GM12874 (cell line): ENCODE results near the gene CDH22.

Experiments
- CTCF ChIP-seq: IDR thresholded peaks from 2 replicates; pipeline ENCODE4 v1.5.1; 2011; ENCODE audit warnings: low read depth, mild to moderate bottlenecking, control low read depth, low read length, moderate library complexity; ENCODE audit not compliant: insufficient read depth

CDH22 gene

GRCh38 chr20:46220455-46221207, 87.7 kb downstream of the CDH22 start:
- no peak for TF ChIP-seq CTCF

- no peak for TF ChIP-seq CTCF
Observed at GRCh38 chr20:46219920-46220319, 88.4 kb downstream of the CDH22 start.

GRCh38 chr20:46219190-46219589, 89.1 kb downstream of the CDH22 start:
- no peak for TF ChIP-seq CTCF

GRCh38 chr20:46218656-46219055, 89.6 kb downstream of the CDH22 start:
- TF ChIP-seq CTCF = no peak

- TF ChIP-seq CTCF = no peak
Observed at GRCh38 chr20:46217583-46217982, 90.7 kb downstream of the CDH22 start.

GRCh38 chr20:46216770-46217464, 91.4 kb downstream of the CDH22 start:
- no peak for TF ChIP-seq CTCF

GRCh38 chr20:46215913-46216707, 92.2 kb downstream of the CDH22 start:
- no peak for TF ChIP-seq CTCF
